ENCODE measurements around the gene CDC14B. TPM values are rescaled to one million over a fixed set of nuclear protein-coding genes. Genes with fewer than 3 reads are reported as not detected.
"Not testable (repeated sequence)": the region's sequence is repeated elsewhere in the genome, so short reads cannot be mapped to it uniquely, and the experiment has no call there.

CDC14B gene
- total RNA-seq, 1 donor from 2014 or later: 9.5 TPM

DNA sequence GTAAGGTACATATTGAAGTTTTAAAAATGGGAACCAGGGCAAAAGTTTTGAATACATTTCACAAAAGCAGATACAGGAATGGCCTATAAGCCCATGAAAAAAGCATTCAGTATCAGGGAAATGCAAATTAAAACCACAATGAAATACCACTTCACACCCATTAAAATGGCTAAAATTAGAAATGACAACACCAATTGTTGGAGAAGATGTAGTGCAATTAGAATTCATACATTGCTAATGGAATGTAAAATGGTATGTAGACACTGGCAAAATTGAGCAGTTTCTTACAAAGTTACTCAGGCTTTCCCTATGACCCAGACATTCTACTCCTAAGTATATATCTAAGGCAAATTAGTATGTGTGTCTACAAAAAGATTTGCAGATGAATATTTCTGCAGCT is 34.2 kb downstream of the CDC14B start:
- DNase-seq: no peak

DNA sequence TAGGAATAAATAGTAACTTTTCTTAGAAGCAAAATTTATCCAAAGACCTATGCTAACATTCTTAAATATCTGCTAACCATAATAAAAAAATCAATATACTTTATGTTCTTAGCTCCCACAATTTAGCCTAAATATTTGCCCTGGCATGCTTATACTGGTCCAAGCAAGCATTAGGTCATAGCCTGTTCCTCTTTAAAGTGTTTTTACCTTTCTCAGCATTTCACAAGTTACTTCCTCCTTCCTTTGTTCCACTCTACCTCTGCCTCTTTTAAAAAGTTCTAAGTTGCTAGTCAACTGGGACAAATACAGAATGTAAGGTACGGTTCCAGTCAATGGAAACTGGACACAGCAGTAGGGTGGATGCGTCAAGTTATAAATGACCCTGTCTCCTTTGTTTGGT is 37.4 kb downstream of the CDC14B start:
- DNase-seq: not testable (repeated sequence)

DNA sequence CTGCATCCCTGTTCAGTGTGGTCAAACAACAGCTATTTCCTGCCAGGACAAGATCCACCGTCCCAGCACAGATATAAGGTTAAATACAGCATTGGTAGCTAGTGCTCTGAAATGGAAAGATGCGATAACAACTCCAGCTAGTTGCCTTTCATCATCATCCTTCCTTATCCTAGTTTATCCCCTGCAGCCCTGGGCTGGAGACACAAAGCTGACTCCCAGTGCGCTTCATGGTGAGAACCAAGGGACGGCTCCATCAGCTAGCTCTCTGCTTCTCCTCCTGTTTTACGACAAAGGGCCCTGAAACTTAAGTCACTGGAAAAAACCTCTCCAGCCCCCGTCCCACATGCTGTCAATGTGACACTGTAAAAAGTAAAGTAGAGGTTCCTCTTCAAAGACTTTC is 37.9 kb downstream of the CDC14B start:
- no peak for DNase-seq

DNA sequence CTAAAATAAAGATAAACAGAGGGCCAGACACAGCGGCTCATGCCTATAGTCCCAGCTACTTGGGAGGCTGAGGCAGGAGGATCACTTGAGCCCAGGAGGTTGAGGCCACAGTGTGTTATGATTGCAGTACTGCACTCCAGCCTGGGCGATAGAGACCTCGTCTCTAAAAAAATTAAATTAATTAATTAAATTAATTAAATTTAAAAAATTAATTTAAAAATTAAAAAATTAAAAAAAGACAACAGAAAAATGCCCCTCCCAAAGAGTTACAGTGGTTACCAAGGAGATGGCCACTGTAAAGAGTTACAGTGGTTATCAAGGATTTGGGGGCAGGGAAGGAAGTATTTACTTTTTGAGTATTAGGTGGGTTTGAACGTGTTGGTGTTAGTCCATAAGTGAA is 38.3 kb downstream of the CDC14B start:
- DNase-seq: no peak

DNA sequence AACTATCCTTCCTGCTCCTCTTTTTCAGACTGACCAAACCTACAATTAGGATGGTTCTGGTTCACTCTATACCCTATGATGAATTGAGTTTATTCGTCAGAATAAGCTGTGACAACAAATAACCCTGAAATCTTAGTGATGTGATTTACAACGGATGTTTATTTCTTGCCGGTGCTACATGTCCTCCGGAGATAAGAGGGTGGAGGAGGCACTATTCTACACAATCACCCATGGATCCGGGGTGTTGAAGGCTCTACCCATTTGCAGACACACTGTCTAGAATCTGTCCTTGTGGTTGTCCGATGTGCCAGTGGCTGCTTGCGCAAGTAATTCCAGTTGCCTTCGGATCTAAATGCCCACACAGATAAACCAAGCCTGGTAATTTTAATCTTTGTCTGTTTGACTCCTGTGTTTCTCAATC is 44.7 kb downstream of the CDC14B start:
- DNase-seq: no peak

DNA sequence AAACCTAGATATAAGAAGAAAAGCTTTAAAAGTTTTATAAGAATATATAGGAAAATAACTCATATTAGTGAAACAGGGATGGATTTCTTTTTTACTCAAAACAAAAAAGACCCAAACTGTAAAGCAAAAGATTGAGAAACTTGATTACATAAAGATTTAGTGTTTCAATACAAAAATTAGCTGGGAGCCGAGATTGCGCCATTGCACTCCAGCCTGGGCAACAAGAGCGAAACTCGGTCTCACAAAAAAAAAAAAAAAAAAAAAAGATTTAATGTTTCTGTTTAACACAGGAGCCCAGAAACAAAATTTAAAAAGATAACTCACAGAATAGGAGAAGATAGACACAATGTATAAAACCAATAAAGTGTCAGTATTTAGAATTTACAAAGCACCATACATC is 45.2 kb downstream of the CDC14B start:
- no peak for DNase-seq

DNA sequence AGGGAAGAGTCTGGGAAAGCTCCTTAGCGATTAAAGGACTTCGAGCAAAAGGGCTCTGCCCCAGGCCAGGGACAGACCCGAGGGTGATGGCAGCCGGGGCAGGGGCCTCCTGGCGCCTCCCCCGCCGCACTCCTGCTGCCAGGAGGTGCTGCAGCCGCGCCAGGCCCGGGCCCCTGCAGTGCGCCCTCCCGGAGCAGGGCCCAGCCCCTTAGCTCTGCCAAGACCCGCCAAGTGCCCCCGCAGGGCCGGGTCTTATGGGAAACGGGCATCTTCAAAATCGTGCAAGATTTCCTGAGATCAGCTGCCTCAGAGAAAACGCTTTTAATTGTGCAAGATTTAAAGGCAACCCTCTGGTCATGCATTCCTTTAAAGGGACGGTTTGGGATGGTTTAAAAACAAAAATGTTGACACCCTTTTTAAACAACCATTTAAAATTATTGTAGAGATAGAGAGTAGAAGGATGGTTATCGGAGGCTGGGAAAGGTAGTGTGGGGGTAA is 52.4 kb downstream of the CDC14B start:
- DNase-seq: no peak

DNA sequence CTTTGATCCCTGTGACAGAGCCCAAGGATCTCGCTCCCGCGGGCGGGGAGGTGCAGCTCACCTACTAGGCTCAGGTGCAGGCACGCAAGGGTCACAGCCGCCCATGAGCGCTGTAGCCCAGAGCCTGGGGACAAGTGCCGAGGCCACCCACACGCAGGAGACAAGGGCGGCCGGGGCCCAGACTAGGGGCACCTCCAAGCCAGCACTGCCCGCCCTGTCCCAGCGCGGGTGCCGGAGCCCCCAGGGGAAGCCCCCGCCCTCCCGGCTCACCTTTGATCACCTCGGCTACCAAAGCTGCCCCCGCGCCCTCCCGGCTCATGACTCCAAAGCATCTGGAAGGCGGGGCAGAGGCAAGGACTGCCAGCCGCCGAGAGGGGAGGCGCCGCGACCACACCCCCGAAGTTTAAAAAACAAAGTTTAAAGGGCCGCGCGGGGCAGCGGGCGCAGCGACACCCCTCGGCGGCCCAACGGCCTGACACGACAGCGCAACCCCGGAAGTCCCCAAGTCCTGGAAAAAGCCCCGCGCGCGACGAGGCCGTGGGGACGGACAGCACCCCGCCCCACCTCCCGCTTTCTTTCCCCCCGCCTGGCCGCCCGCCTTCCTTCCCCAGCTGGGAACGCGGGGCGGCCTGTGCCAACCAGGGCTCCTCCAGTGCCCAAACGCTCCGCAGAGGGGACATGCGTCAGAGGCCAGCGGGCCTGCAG is 53.0 kb downstream of the CDC14B start:
- DNase-seq: peak; percentile 28

DNA sequence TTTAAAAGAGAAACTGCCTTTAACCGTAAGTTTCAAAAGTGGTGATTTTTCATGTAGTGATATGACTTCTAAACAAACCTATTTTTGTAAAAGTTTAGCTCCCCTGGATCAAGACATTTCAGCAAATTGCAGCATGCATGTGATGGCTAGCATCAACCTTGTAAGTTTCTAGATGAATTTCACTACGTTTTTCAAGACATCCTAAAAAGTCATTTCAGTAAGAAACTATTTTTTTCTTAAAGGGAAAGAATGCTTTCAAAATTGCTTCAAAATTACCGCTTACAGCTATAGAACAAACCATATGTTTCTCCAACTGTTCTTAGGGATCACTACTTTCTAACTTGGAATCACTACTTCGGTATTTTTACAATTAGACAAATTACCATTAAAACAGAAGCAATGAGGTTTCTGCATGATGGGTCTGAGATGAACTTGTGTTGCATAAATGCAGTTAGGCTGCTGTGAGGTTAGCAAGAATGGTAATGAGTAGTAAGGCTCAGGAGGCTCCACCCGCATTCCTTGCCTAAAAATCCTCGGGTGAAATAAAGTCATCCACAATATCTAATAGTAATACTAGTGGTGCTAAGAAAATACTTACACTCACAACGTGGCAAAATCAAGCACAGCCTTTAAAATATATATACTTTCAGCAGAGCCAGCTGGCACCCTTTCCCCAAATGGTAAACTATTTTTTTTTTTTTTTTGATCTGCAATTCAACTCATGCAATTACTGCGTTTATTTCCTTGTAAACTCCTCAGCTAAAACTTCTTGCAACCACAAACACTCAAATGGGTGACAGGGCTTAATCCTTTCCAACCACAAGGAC is 53.8 kb downstream of the CDC14B start:
- DNase-seq: no peak

DNA sequence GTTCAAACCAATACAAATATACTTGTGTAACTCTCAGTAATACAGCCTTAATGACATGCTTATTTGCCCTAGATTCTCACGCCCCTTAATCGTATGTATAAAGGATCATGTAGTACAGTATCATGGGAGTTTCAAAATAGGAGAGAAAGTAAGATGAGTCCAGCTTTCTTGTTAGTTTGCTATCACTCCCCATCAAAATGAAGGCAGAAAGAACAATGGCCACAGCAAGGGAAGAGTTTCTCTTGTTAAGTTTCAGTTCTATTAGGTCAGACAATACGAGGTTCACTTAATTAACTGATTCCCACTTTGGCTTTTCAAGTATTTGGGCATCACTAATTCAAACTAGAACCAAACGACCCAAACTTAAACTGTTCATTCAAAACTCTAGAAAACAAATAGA is 55.4 kb downstream of the CDC14B start:
- DNase-seq: no peak

DNA sequence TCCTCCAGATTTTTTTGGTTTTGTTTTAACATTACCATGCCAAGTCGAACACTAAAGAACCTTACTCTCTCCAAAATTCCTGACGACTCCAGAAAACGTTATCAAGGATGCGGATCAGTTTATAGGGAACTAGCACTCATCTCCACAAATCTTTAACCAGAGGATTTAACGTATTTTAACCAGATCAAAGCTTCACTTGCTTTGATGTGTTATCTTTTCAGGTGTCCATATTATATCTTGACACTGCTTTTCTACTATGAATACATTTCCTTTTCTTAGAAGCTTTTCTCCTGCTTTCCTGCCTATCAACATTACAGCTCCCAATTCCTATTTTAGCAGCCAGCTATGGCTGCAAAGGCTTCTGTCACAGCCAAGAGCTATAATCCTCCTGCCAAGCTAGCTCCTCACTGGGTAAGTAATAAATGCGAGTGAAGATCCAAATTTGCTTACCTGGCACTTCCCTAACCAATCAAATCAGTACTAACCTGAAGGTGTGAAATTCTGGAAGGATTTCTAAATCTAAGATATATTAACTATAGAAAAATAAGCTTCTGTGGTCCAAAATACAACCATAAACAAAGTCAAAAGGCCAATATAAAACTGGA is 60.2 kb downstream of the CDC14B start:
- DNase-seq: no peak

DNA sequence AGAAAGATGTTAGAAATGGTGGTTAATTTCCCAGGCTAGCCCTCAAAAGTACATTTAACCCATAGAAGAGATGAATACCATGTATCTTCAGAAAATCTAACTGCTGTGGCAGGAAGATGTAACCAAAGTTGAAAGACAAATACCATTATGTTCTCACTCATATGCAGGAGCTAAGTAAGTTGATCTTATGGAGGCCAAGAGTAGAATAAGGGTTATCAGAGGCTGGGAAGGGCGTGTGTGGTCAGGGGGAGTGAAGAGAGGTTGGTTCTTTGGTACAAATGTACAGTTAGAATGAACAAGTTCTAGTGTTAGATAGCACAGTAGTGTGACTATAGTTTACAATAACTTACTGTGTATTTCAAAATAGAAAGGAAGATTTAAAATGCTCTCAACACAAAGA is 61.7 kb downstream of the CDC14B start:
- no peak for DNase-seq

DNA sequence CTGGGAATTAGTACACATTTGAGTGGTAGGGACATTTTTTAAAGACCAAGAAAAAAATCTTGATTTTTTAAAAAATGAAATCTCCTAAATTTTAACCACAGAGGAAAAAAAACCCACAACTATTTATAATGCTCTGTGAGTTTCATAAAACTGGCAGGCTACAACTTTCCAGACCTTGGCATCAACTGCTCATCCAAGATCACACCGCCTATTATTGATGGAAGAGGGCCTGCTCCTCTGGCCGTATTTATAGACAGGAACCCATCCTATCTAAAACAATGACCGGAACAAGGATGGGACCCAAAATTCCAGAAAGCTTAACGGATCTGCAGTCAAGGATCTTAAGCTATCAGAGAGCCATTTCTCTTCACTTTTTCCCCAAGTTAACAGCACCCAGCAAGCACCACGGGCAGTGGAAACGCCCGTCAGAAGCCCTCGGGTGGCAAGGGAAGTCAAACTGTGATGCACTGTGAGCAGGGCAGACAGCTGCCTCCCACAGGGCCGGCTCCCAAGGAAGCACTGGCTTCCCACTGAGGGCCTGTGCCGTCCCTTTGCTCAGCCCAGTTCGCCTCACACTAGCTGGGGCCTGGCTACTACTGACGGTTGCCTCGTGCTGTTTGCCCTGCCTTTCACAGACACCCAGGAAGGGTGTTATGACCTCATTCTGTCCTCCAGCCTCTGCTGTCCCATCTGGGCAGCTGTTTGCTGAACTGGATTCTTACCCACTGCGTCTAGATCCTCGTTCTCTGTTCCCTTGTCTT is 62.8 kb downstream of the CDC14B start:
- no peak for DNase-seq

DNA sequence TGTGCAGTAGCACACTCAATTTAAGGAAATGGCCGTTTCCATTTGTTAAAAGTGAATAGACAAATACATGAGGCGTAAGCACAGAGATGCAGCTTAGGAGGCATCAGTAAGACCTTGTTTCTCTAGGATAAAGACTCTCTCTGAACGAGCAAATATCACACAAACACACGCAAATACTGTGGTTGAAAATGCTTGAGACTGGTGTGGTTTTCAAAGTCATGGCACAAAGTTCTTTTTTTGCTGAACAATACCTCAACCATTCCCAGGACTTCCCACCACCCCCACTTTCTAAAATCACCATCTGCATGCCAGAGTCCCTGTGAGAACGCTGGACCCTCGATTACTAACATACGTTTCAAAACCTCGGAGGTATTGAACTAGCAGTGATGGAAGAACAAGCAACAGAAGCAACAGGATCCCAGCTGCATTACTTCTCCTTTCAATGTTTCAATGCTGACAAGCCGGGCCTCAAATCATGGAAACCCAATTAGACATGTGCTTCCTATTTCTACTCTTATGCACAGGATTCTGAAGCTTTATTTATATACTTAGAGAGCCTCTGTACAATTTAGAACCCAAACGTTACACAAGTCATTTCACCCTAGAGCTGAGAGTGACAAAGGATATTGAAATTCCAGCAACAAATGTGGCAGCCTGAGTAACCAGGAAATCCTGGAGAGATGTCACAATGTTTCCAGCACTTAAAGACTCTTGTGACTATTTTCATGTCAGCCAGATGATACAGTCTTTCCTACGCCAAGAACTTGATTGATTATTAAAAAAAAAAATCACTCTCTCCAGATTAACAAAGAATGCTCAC is 63.9 kb downstream of the CDC14B start:
- peak; percentile 7 for DNase-seq

DNA sequence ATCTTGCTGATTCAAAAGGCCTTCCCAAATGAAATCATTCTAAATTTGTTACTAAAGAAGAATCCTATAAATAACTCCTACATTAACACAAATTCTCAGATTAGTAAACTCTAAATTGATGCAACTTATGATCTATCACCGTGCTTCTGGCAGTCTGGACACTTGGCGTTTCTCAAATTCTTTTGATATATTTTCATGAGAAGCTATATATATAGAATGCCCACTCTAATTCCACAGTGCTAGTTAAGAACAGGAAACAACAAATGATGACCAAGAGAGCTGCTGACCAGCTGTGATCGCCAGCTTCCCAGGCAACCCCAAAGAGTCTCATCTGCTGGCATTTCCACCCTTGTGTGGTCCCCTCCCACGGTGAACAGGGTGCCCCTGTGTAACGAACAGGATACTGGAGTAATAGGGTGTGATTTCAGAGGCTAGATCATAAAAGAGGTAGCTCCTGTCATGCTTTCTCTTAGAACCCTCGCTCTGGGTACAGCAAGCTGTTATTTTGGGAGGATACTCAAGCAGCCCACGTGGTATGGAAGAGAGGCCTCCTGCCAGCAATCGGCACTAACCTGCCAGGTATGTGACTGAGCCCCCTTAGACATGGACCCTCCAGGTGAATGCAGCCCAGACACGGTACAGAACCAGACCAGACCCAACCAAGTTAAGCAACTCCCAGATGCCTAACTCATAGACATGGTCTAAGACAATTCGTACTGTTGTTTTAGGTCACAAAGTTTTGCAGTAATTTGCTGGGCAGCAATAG is 64.7 kb downstream of the CDC14B start:
- DNase-seq: no peak

DNA sequence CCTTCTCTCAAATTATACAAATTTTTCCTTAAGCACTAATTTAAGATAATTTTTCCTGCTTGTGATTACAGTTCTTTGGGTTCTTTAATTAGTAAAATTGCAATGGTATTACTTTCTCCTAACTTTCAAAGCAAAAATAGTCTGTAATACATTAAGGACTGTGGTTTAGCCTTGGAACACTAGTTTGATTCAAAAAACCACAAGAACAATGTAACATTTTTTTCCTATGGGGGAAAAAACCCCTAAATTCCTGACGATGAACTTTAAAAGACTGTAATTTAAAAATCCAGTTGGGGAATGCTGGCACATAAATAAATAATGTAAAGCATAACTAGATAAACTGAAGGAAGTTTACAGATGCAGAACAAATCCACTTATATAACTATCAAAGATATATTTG is 65.3 kb downstream of the CDC14B start:
- no peak for DNase-seq

DNA sequence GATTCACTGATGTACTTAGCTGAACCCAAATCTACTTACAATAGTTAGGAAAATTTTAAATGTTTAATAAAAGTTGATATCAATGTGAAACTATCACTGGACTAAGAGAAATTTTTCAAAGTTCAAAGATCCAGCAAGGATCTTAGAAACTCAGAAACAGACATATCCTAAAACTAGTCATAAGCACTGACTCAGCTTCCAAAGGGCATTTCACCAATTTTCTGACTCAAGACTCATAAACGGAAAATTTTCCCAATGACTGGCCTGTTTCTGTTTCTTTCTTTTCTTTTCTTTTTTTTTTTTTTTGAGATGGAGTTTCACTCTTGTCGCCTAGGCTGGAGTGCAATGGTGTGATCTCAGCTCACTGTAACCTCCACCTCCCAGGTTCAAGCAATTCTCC is 66.6 kb downstream of the CDC14B start:
- no peak for DNase-seq

DNA sequence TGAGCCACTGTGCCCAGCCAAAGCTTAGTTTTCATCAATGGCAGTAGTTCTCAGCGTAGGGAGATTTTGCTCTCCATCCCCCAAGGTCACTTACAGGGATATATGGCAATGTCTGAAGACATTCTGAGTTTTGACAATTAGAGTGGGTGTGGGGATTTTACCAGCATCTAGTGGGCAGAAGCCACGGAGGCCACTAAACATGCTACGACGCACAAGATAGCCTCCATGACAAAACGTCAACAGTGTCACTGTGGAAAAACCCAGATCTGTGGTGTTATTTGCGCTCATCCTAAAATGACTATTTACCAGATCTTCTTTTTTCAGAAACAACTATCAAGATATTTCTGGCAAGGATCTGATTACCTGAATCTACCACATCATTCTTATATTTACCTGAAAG is 68.2 kb downstream of the CDC14B start:
- DNase-seq: no peak

DNA sequence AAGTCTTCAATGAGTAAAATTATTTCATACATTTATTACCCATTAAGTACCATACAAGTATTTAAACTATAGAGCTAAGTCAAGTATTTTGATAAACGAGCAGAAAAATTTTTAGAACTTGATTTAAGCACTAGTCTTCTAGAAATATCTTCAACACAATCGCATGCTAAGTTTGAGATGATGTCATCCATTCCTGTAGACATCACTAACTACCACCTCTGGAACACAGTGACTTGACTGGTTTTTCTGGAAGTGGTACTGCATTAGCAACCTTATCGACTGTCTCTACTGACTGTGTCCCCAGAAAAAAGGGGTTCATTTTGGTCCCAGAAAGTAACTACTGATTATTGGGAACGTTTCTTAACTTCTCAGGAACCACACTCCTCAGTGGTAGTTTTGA is 69.0 kb downstream of the CDC14B start:
- no peak for DNase-seq

DNA sequence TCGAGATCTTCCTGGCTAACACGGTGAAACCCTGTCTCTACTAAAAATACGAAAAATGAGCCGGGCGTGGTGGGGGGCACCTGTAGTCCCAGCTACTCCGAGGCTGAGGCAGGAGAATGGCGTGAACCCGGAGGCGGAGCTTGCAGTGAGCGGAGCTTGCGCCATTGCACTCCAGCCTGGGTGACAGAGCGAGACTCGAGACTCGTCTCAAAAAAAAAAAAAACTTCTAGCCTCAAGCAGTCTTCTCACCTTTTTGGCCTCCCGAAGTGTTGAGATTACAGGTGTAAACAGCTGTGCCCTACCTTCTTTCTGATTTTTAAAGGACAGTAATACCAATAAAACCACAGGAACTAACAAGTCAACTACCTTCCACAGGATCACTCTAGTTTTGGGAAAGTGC is 76.5 kb downstream of the CDC14B start:
- not testable (repeated sequence) for DNase-seq

DNA sequence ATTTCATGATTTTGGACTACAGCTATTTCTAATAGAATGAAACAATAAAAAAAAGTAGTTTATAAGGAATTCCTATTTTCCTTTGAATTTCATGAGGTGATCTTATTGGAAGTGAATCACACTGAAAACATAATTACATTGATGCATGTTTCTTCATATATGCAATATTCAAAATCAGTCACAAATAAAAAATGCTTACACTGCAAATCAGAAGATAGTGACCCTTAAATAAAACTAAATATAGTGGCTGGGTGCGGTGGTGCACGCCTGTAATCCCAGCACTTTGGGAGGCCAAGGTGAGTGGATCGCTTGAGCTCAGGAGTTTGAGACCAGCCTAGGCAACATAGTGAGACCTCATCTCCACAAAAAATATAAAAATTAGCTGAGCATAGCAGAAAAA is 79.5 kb downstream of the CDC14B start:
- DNase-seq: no peak

Measured in dermis blood vessel endothelial cell (primary cell).